Trophoblast cell (in vitro differentiated cells and primary cell): Measurements from ENCODE around the gene SLC17A8.

Experiments
- DNase-seq, 2 donors: peaks; one replicate each; pipeline ENCODE4 v3.0.0-alpha.2; 2016
- H2AFZ ChIP-seq: 2 replicates; pipeline ENCODE4 v1.6.1; 2013; ENCODE audit warnings: low read length, moderate library complexity, mild to moderate bottlenecking; ENCODE audit not compliant: insufficient read depth, poor library complexity
- H2AK5ac ChIP-seq: 2 replicates; pipeline ENCODE4 v1.6.1; 2013; ENCODE audit warnings: mild to moderate bottlenecking, low read length
- H2BK120ac ChIP-seq: 2 replicates; pipeline ENCODE4 v1.6.1; 2013; ENCODE audit warnings: low read length, mild to moderate bottlenecking, moderate library complexity; ENCODE audit not compliant: insufficient read depth, poor library complexity
- H2BK12ac ChIP-seq: 2 replicates; pipeline ENCODE4 v1.6.1; 2013; ENCODE audit warnings: mild to moderate bottlenecking, low read length, moderate library complexity
- H2BK5ac ChIP-seq: 2 replicates; pipeline ENCODE4 v1.6.1; 2013; ENCODE audit warnings: low read length, low read depth, moderate library complexity, mild to moderate bottlenecking; ENCODE audit not compliant: poor library complexity
- H3K14ac ChIP-seq: 2 replicates; pipeline ENCODE4 v1.6.1; 2013; ENCODE audit warnings: mild to moderate bottlenecking, low read length
- H3K18ac ChIP-seq: 2 replicates; pipeline ENCODE4 v1.6.1; 2013; ENCODE audit warnings: mild to moderate bottlenecking, low read length
- H3K23ac ChIP-seq: 2 replicates; pipeline ENCODE4 v1.6.1; 2013; ENCODE audit warnings: low read length
- H3K27ac ChIP-seq: 2 replicates; pipeline ENCODE4 v1.5.1; 2013; ENCODE audit warnings: low read depth, mild to moderate bottlenecking, inconsistent platforms, low read length, moderate library complexity
- H3K27me3 ChIP-seq: 2 replicates; pipeline ENCODE4 v1.6.1; 2013; ENCODE audit warnings: inconsistent platforms, mild to moderate bottlenecking, low read length, moderate library complexity; ENCODE audit not compliant: insufficient read depth
- H3K36me3 ChIP-seq, 2 experiments: 1 replicate in 1 of 2; 2 replicates in 1 of 2; pipeline ENCODE4 v1.6.1; 2013; ENCODE audit warnings: low read length in 2 of 2, mild to moderate bottlenecking in 2 of 2, moderate library complexity in 1 of 2; ENCODE audit not compliant: insufficient read depth in 2 of 2, control insufficient read depth in 1 of 2
- H3K4ac ChIP-seq: 2 replicates; pipeline ENCODE4 v1.6.1; 2013; ENCODE audit warnings: low read depth, mild to moderate bottlenecking, low read length, moderate library complexity
- H3K4me1 ChIP-seq, 2 experiments: 1 replicate in 1 of 2; 2 replicates in 1 of 2; pipeline ENCODE4 v1.6.1; 2013; ENCODE audit warnings: low read length in 2 of 2, mild to moderate bottlenecking in 2 of 2, moderate library complexity in 1 of 2; ENCODE audit not compliant: insufficient read depth in 2 of 2, control insufficient read depth in 1 of 2
- H3K4me2 ChIP-seq: 2 replicates; pipeline ENCODE4 v1.6.1; 2013; ENCODE audit warnings: inconsistent platforms, mild to moderate bottlenecking, low read length, moderate library complexity
- H3K4me3 ChIP-seq: 2 replicates; pipeline ENCODE4 v1.5.1; 2013; ENCODE audit warnings: mild to moderate bottlenecking, low read depth, low read length, inconsistent platforms
- H3K79me1 ChIP-seq: one replicate; pipeline ENCODE4 v1.6.1; 2013; ENCODE audit warnings: low read length
- H3K79me2 ChIP-seq: 2 replicates; pipeline ENCODE4 v1.6.1; 2013; ENCODE audit warnings: low read length, mild to moderate bottlenecking; ENCODE audit not compliant: control insufficient read depth, insufficient read depth, poor library complexity
- H3K9ac ChIP-seq: 2 replicates; pipeline ENCODE4 v1.6.1; 2013; ENCODE audit warnings: mild to moderate bottlenecking, low read length
- H3K9me3 ChIP-seq: 2 replicates; pipeline ENCODE4 v1.6.1; 2013; ENCODE audit warnings: low read depth, mild to moderate bottlenecking, control low read depth, inconsistent platforms, low read length; ENCODE audit not compliant: insufficient read depth
- H4K12ac ChIP-seq: 2 replicates; pipeline ENCODE4 v1.6.1; 2013; ENCODE audit warnings: low read depth, mild to moderate bottlenecking, low read length, moderate library complexity
- H4K8ac ChIP-seq: 2 replicates; pipeline ENCODE4 v1.6.1; 2013; ENCODE audit warnings: low read depth, mild to moderate bottlenecking, low read length, moderate library complexity
- H4K91ac ChIP-seq: one replicate; pipeline ENCODE4 v1.6.1; 2013; ENCODE audit warnings: low read depth, mild to moderate bottlenecking, low read length, moderate library complexity
- WGBS: extraction: QIAGEN DNeasy Blood & Tissue Kit; methylation state at CpG from one replicate; pipeline ENCODE4 v1.1.7; 2013; ENCODE audit warnings: missing lambda C conversion rate; ENCODE audit not compliant: insufficient read length, insufficient coverage; ENCODE audit errors: extremely low coverage; 5-methylcytosine and 5-hydroxymethylcytosine counted together

The SLC17A8 gene

GRCh38 chr12:100324498-100324897, 32.4 kb upstream of the SLC17A8 start:
- DNase-seq, result no peak
- H2BK12ac ChIP-seq, result no peak overlapping the region
- no peaks in the 10 kb centered on the region for H3K27me3 ChIP-seq
- H2AK5ac ChIP-seq, result no peak overlapping the region
- H3K4ac ChIP-seq, result no peak overlapping the region
- H2BK5ac ChIP-seq, result no peak overlapping the region
- H3K4me1 ChIP-seq, result no peaks in the 10 kb centered on the region
- H3K23ac ChIP-seq, result no peak overlapping the region
- H4K8ac ChIP-seq, result no peak overlapping the region
- H3K27ac ChIP-seq, result no peak overlapping the region
- no peaks in the 10 kb centered on the region for H3K79me1 ChIP-seq
- no peak overlapping the region for H3K4me2 ChIP-seq
- no peak overlapping the region for H3K18ac ChIP-seq
- H3K4me3 ChIP-seq, result no peak overlapping the region
- no peak overlapping the region for H3K9ac ChIP-seq
- no peaks in the 10 kb centered on the region for H3K79me2 ChIP-seq
- no peak overlapping the region for H3K14ac ChIP-seq
- H2AFZ ChIP-seq, result no peak overlapping the region
- peaks cover 8 to 9% of the 10 kb centered on the region in 2 experiments for H3K36me3 ChIP-seq
- no peaks in the 10 kb centered on the region for H3K9me3 ChIP-seq
- H4K12ac ChIP-seq, result no peak overlapping the region
- no peak overlapping the region for H4K91ac ChIP-seq
- H2BK120ac ChIP-seq, result no peak overlapping the region

GRCh38 chr12:100326208-100326607, 30.7 kb upstream of the SLC17A8 start:
- no peak overlapping the region for H3K27ac ChIP-seq
- H4K91ac ChIP-seq, result no peak overlapping the region
- H2AFZ ChIP-seq, result no peak overlapping the region
- peak in 1 of 2 donors; percentile 56 for DNase-seq
- H2BK5ac ChIP-seq, result no peak overlapping the region
- no peaks in the 10 kb centered on the region for H3K79me1 ChIP-seq
- H2BK120ac ChIP-seq, result no peak overlapping the region
- H3K4me2 ChIP-seq, result no peak overlapping the region
- no peak overlapping the region for H3K9ac ChIP-seq
- H2BK12ac ChIP-seq, result no peak overlapping the region
- H4K8ac ChIP-seq, result no peak overlapping the region
- H3K79me2 ChIP-seq, result no peaks in the 10 kb centered on the region
- H3K27me3 ChIP-seq, result no peaks in the 10 kb centered on the region
- no peak overlapping the region for H3K4me3 ChIP-seq
- no peak overlapping the region for H3K18ac ChIP-seq
- no peak overlapping the region for H3K4ac ChIP-seq
- H3K36me3 ChIP-seq, result peaks cover 14 to 15% of the 10 kb centered on the region in 2 experiments
- H3K23ac ChIP-seq, result no peak overlapping the region
- H3K9me3 ChIP-seq, result no peaks in the 10 kb centered on the region
- no peak overlapping the region for H2AK5ac ChIP-seq
- no peaks in the 10 kb centered on the region for H3K4me1 ChIP-seq
- no peak overlapping the region for H3K14ac ChIP-seq
- H4K12ac ChIP-seq, result no peak overlapping the region

DNA sequence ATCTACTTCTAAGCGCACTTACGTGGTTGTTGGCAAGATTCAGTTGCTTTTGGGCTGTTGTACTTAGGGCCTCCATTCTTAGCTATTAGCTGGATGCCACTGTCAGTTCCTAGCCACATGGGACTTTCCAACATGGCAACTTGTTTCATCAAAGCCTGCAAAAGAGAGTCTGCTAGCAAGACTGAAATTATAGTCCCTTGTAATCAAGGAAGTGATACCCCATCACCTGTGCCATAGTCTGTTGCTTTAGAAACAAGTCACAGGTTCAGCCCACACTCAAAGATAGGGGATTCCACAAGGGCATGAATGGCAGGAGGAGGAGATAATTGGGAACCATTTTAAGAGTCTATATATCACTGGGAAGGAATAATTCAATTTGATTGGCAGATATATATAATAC, 27.1 kb upstream of the SLC17A8 start:
- Histone ChIP-seq H3K23ac (no peak overlapping the region), H4K8ac (no peak overlapping the region), H2BK12ac (no peak overlapping the region), H2BK120ac (no peak overlapping the region), H3K9ac (peak overlapping the region; percentile 63), H3K4me2 (no peak overlapping the region), H4K91ac (no peak overlapping the region), H3K27me3 (no peaks in the 10 kb centered on the region), H3K9me3 (no peaks in the 10 kb centered on the region), H3K27ac (no peak overlapping the region), H3K4me1 (no peaks in the 10 kb centered on the region), H3K36me3 (peaks cover 15 to 22% of the 10 kb centered on the region in 2 experiments), H3K4me3 (no peak overlapping the region), H2AK5ac (no peak overlapping the region), H3K79me1 (no peaks in the 10 kb centered on the region), H2AFZ (no peak overlapping the region), H3K4ac (no peak overlapping the region), H2BK5ac (no peak overlapping the region), H3K79me2 (no peaks in the 10 kb centered on the region), H4K12ac (no peak overlapping the region), H3K14ac (no peak overlapping the region), H3K18ac (no peak overlapping the region)
- WGBS, result no CpG with 5 or more reads among the region's 2 CpGs
- no peak for DNase-seq

DNA sequence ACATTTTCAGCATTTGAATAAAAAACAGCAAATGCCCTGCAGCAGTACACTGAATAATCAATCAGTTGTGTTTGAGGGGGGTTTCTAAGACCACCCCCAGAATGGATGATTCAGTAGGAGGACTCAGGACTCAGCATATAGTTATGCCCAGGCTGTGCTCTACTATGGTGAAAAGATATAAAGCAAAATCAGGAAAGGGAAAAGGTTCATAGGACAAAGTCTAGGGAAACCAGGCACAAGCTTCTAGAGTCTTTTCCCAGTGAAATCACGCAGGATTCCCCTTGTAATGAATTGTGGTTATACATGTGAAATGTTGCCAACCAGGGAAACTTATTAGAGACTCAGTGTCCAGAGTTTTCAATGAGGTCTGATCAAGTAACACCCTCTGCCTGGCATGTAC, 25.0 kb upstream of the SLC17A8 start:
- no peak overlapping the region for H3K4me3 ChIP-seq
- H2AFZ ChIP-seq, result no peak overlapping the region
- no peaks in the 10 kb centered on the region for H3K79me1 ChIP-seq
- no peaks in the 10 kb centered on the region for H3K27me3 ChIP-seq
- H2AK5ac ChIP-seq, result no peak overlapping the region
- no peak overlapping the region for H4K12ac ChIP-seq
- H3K27ac ChIP-seq, result no peak overlapping the region
- DNase-seq, result no peak
- H3K18ac ChIP-seq, result no peak overlapping the region
- H2BK5ac ChIP-seq, result no peak overlapping the region
- no CpG with 5 or more reads among the region's 1 CpG for WGBS
- H3K4ac ChIP-seq, result no peak overlapping the region
- peaks cover 12 to 25% of the 10 kb centered on the region in 2 experiments for H3K36me3 ChIP-seq
- H4K91ac ChIP-seq, result no peak overlapping the region
- H3K79me2 ChIP-seq, result no peaks in the 10 kb centered on the region
- no peak overlapping the region for H3K4me2 ChIP-seq
- no peaks in the 10 kb centered on the region for H3K4me1 ChIP-seq
- H2BK12ac ChIP-seq, result no peak overlapping the region
- no peaks in the 10 kb centered on the region for H3K9me3 ChIP-seq
- no peak overlapping the region for H3K14ac ChIP-seq
- no peak overlapping the region for H3K23ac ChIP-seq
- H4K8ac ChIP-seq, result no peak overlapping the region
- no peak overlapping the region for H3K9ac ChIP-seq
- H2BK120ac ChIP-seq, result no peak overlapping the region
